B cell (primary cell): ENCODE data around the gene GNRHR. TPM values are rescaled to one million over a fixed set of nuclear protein-coding genes. Genes with fewer than 3 reads are reported as not detected.
A peak's percentile ranks its signal among the peaks of the same experiment; 100 is the strongest.
"Not testable (repeated sequence)": the region's sequence is repeated elsewhere in the genome, so short reads cannot be mapped to it uniquely, and the experiment has no call there.

ENCODE experiments used
- ATAC-seq: fragments of 200-7000 bp; cut with Tn5 transposase; one replicate; pipeline ENCODE4 v1.10.0; 2021; ENCODE audit warnings: low read depth, mild to moderate bottlenecking, moderate number of reproducible peaks, moderate library complexity
- CTCF ChIA-PET: fragments of 350-600 bp; sonication (Branson Sonifier 250); formaldehyde crosslinking; loops from one replicate; lab custom pipeline; 2021; ENCODE audit warnings: antibody characterized with exemption, inconsistent platforms; lab: Charles Lee
- POLR2A ChIA-PET: fragments of 350-600 bp; sonication (Branson Sonifier 250); formaldehyde crosslinking; loops from one replicate; lab custom pipeline; 2021; ENCODE audit warnings: antibody characterized with exemption; lab: Charles Lee
- DNase-seq: peaks from one replicate; pipeline ENCODE4 v3.0.0; 2013
- H2AFZ ChIP-seq: 2 replicates; pipeline ENCODE4 v1.6.1; 2012; ENCODE audit warnings: mild to moderate bottlenecking, low read depth, low read length; ENCODE audit not compliant: insufficient read depth, poor library complexity, severe bottlenecking
- H3K27ac ChIP-seq, 2 donors: 1 replicate in 1 of 2; 2 replicates in 1 of 2; pipeline ENCODE4 v1.5.1; 2012 to 2013; ENCODE audit warnings: low read length in 2 of 2, mild to moderate bottlenecking in 2 of 2, moderate library complexity in 1 of 2
- H3K27me3 ChIP-seq, 4 experiments: fragments of 200-600 bp in 1 of 4; sonication (generic) in 1 of 4; replicated peaks in 1 of 4; 1 replicate in 2 of 4; 2 replicates in 2 of 4; pipeline versions ENCODE4 v1.6.1 to v1.7.0; 2013 to 2016; ENCODE audit warnings: low read length in 3 of 4, mild to moderate bottlenecking in 2 of 4, mixed read lengths in 1 of 4, moderate library complexity in 1 of 4; ENCODE audit not compliant: insufficient read depth in 4 of 4, control insufficient read depth in 3 of 4; ENCODE audit errors: control extremely low read depth in 1 of 4
- H3K36me3 ChIP-seq, 2 experiments: replicated peaks in 1 of 2; 1 replicate in 1 of 2; 2 replicates in 1 of 2; pipeline versions ENCODE4 v1.6.1 to v1.7.1; 2013; ENCODE audit warnings: low read length in 1 of 2; ENCODE audit not compliant: insufficient read depth in 2 of 2, control insufficient read depth in 1 of 2; ENCODE audit errors: control extremely low read depth in 1 of 2, extremely low read depth in 1 of 2
- H3K4me1 ChIP-seq, 2 donors: fragments of 200-600 bp in 1 of 2; sonication (generic) in 1 of 2; 1 replicate in 1 of 2; 2 replicates in 1 of 2; pipeline versions ENCODE4 v1.5.1 to v1.6.1; 2013 to 2017; ENCODE audit warnings: low read length in 2 of 2; ENCODE audit not compliant: control insufficient read depth in 2 of 2, insufficient read depth in 2 of 2
- H3K4me2 ChIP-seq: replicated peaks from 2 replicates; pipeline ENCODE3; 2012; ENCODE audit warnings: mild to moderate bottlenecking, low read depth, low read length; ENCODE audit not compliant: poor library complexity, severe bottlenecking
- H3K4me3 ChIP-seq, 5 experiments: fragments of 200-600 bp in 1 of 5; sonication (generic) in 1 of 5; 1 replicate in 3 of 5; 2 replicates in 2 of 5; pipeline versions ENCODE4 v1.5.1 to v1.7.0; 2011 to 2016; ENCODE audit warnings: low read length in 4 of 5, mild to moderate bottlenecking in 4 of 5, low read depth in 2 of 5, control low read depth in 1 of 5, moderate library complexity in 1 of 5; ENCODE audit not compliant: insufficient read depth in 1 of 5; ENCODE audit errors: control extremely low read depth in 1 of 5, extremely low read depth in 1 of 5
- H3K79me2 ChIP-seq: fragments of 200-600 bp; sonication (generic); one replicate; pipeline ENCODE4 v1.6.0; 2016; ENCODE audit warnings: low read length; ENCODE audit not compliant: control insufficient read depth, insufficient read depth
- H3K9ac ChIP-seq: fragments of 200-600 bp; sonication (generic); 2 replicates; pipeline ENCODE4 v1.6.1; 2017; ENCODE audit warnings: mild to moderate bottlenecking, low read length, moderate library complexity
- H3K9me3 ChIP-seq, 3 donors: one replicate each; pipeline versions ENCODE4 v1.6.1 to v1.7.1; 2013; ENCODE audit warnings: low read length in 2 of 3; ENCODE audit not compliant: control insufficient read depth in 2 of 3, insufficient read depth in 1 of 3; ENCODE audit errors: control extremely low read depth in 1 of 3
- H4K20me1 ChIP-seq: 2 replicates; pipeline ENCODE4 v1.6.0; 2012; ENCODE audit warnings: mild to moderate bottlenecking, low read length; ENCODE audit not compliant: insufficient read depth, control insufficient read depth, poor library complexity, severe bottlenecking
- H3K27ac Mint-ChIP-seq: one replicate; pipeline ENCODE4 v1.8.0; 2021; ENCODE audit warnings: mixed read lengths
- H3K27me3 Mint-ChIP-seq: one replicate; pipeline ENCODE4 v1.8.0; 2021; ENCODE audit warnings: mixed read lengths
- H3K4me1 Mint-ChIP-seq: one replicate; pipeline ENCODE4 v1.8.0; 2021; ENCODE audit warnings: mixed read lengths
- H3K4me3 Mint-ChIP-seq: one replicate; pipeline ENCODE4 v1.8.0; 2021; ENCODE audit warnings: mixed read lengths
- H3K9me3 Mint-ChIP-seq: one replicate; pipeline ENCODE4 v1.8.0; 2022; ENCODE audit warnings: mixed read lengths; ENCODE audit not compliant: insufficient read depth
- EZH2 ChIP-seq: IDR thresholded peaks from 2 replicates; pipeline ENCODE4 v1.6.1; 2012; ENCODE audit warnings: borderline replicate concordance, low read depth, mild to moderate bottlenecking, moderate library complexity, low read length; ENCODE audit not compliant: insufficient read depth, poor library complexity, severe bottlenecking
- WGBS: methylation state at CpG from one replicate; pipeline ENCODE4 v1.1.5; 2013; ENCODE audit warnings: missing lambda C conversion rate; ENCODE audit not compliant: insufficient coverage; 5-methylcytosine and 5-hydroxymethylcytosine counted together
- intact Hi-C: fragments of 100-400 bp; cut with micrococcal nuclease; formaldehyde crosslinking; loops from one replicate; pipeline ENCODE4 v1.10.0; 2022
- polyA plus RNA-seq: library from polyadenylated mRNA; depleted of rRNA; stranded (reverse); fragments of >200 nt; gene quantifications from 2 replicates; pipeline ENCODE4 v1.2.3, GENCODE V29; 2012
- total RNA-seq, 2 donors: library from RNA; stranded (reverse); fragments of 120-200 nt in 1 of 2; gene quantifications; 1 replicate in 1 of 2; 2 replicates in 1 of 2; pipeline versions ENCODE4 v1.2.3 to v1.2.4, GENCODE V29; 2013 to 2022
- TF ChIP-seq, protein P1 (sequence below): fragments of 200-600 bp; IDR thresholded peaks from one replicate; pipeline ENCODE4 v1.8.0; 2022; ENCODE audit warnings: antibody characterized with exemption, mild to moderate bottlenecking

GNRHR gene
- total and polyA plus RNA-seq, 2 donors (not counting 1 experiment from before 2014, with no cell fraction given): not detected

DNA sequence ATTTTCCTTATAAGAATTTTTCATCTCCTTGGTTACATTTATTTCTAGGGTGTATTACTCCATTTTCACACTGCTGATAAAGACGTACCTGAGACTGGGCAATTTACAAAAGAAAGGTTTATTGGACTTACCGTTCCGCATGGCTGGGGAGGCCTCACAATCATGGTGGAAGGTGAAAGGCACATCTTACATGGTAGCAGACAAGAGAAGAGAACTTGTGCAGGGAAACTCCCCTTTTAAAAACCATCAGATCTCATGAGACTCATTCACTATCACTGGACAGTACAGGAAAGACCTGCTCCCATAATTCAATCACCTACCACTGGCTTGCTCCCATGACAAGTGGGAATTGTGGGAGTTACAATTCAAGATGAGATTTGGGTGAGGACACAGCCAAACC is 47.5 kb downstream of the GNRHR start:
- H3K36me3 ChIP-seq, H3K4me3 Mint-ChIP-seq, H3K4me2 ChIP-seq, H3K27ac Mint-ChIP-seq, H3K27me3 Mint-ChIP-seq, DNase-seq, H3K27me3 ChIP-seq, ATAC-seq, H3K9me3 Mint-ChIP-seq, intact Hi-C loops, H3K27ac ChIP-seq, H3K4me3 ChIP-seq, H3K9ac ChIP-seq, CTCF ChIA-PET, POLR2A ChIA-PET, H3K9me3 ChIP-seq, H2AFZ ChIP-seq: not testable (repeated sequence)
- H3K4me1 ChIP-seq: peaks cover 6 to 11% of the 10 kb centered on the region in 2 donors
- WGBS: 100% methylated on average over 2 of the region's 3 CpGs
- peaks cover 44% of the 10 kb centered on the region for H3K4me1 Mint-ChIP-seq
- peaks cover 14% of the 10 kb centered on the region for H4K20me1 ChIP-seq
- peaks cover 83% of the 10 kb centered on the region for H3K79me2 ChIP-seq

- H3K36me3 ChIP-seq: no peaks in the 10 kb centered on the region
- POLR2A ChIA-PET: no interaction called here
- peaks cover 0 to 8% (median 2%) of the 10 kb centered on the region in 3 donors for H3K9me3 ChIP-seq
- CTCF ChIA-PET: no interaction called here
- H4K20me1 ChIP-seq: no peaks in the 10 kb centered on the region
- peaks cover 88% of the 10 kb centered on the region for H3K79me2 ChIP-seq
- no peak overlapping the region for H2AFZ ChIP-seq
- H3K27me3 Mint-ChIP-seq: no peaks in the 10 kb centered on the region
- H3K4me2 ChIP-seq: no peak overlapping the region
- WGBS: no CpG with 5 or more reads among the region's 2 CpGs
- H3K9ac ChIP-seq: no peak overlapping the region
- H3K27ac Mint-ChIP-seq: peak overlapping the region; percentile 12
- TF ChIP-seq, protein P1, sequence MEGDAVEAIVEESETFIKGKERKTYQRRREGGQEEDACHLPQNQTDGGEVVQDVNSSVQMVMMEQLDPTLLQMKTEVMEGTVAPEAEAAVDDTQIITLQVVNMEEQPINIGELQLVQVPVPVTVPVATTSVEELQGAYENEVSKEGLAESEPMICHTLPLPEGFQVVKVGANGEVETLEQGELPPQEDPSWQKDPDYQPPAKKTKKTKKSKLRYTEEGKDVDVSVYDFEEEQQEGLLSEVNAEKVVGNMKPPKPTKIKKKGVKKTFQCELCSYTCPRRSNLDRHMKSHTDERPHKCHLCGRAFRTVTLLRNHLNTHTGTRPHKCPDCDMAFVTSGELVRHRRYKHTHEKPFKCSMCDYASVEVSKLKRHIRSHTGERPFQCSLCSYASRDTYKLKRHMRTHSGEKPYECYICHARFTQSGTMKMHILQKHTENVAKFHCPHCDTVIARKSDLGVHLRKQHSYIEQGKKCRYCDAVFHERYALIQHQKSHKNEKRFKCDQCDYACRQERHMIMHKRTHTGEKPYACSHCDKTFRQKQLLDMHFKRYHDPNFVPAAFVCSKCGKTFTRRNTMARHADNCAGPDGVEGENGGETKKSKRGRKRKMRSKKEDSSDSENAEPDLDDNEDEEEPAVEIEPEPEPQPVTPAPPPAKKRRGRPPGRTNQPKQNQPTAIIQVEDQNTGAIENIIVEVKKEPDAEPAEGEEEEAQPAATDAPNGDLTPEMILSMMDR: no peak
- TF ChIP-seq EZH2: no peak
- peaks cover 3% of the 10 kb centered on the region for H3K9me3 Mint-ChIP-seq
- peaks cover 47% of the 10 kb centered on the region for H3K4me1 Mint-ChIP-seq
- H3K4me3 Mint-ChIP-seq: no peak overlapping the region
- ATAC-seq: no peak
- intact Hi-C loops: no loop called here
- H3K27me3 ChIP-seq: no peaks in the 10 kb centered on the region
- H3K27ac ChIP-seq: no peak overlapping the region
- H3K4me3 ChIP-seq: no peak overlapping the region
- no peak for DNase-seq
- peaks cover 9 to 19% of the 10 kb centered on the region in 2 donors for H3K4me1 ChIP-seq
These were observed 49.3 kb downstream of the GNRHR start for GRCh38 chr4:67704843-67705242.
